Thymus (tissue), 11 donors: ENCODE data around the gene MGLL. TPM values are rescaled to one million over a fixed set of nuclear protein-coding genes. Genes with fewer than 3 reads are reported as not detected.
"Not testable (repeated sequence)": the region's sequence is repeated elsewhere in the genome, so short reads cannot be mapped to it uniquely, and the experiment has no call there.

Source experiments
- DNase-seq, 9 donors: peaks; one replicate each; pipeline ENCODE4 v3.0.0-alpha.2; 2013; ENCODE audit warnings: low spot score in 9 of 9, low read depth in 6 of 9, missing footprints in 1 of 9
- H3K27ac ChIP-seq, 2 donors: one replicate each; pipeline ENCODE4 v1.5.1; 2013; ENCODE audit warnings: control low read depth in 1 of 2, low read depth in 1 of 2, low read length in 1 of 2, mild to moderate bottlenecking in 1 of 2, moderate library complexity in 1 of 2
- H3K27me3 ChIP-seq, 2 donors: one replicate each; pipeline ENCODE4 v1.5.1; 2013; ENCODE audit warnings: low read length in 1 of 2; ENCODE audit not compliant: control insufficient read depth in 2 of 2, insufficient read depth in 1 of 2
- H3K36me3 ChIP-seq, 2 donors: one replicate each; pipeline ENCODE4 v1.5.1; 2013; ENCODE audit warnings: low read length in 1 of 2, mild to moderate bottlenecking in 1 of 2, moderate library complexity in 1 of 2; ENCODE audit not compliant: control insufficient read depth in 2 of 2, insufficient read depth in 2 of 2
- H3K4me1 ChIP-seq, 2 donors: one replicate each; pipeline ENCODE4 v1.5.1; 2013; ENCODE audit warnings: low read length in 2 of 2; ENCODE audit not compliant: control insufficient read depth in 2 of 2, insufficient read depth in 2 of 2
- H3K4me3 ChIP-seq, 2 donors: one replicate each; pipeline ENCODE4 v1.5.1; 2013; ENCODE audit warnings: low read length in 2 of 2, control low read depth in 1 of 2, mild to moderate bottlenecking in 1 of 2
- H3K9me3 ChIP-seq, 2 donors: one replicate each; pipeline ENCODE4 v1.5.1; 2013; ENCODE audit warnings: low read length in 1 of 2, mild to moderate bottlenecking in 1 of 2; ENCODE audit not compliant: control insufficient read depth in 2 of 2, insufficient read depth in 1 of 2
- WGBS: extraction: QIAGEN DNeasy Blood & Tissue Kit; methylation state at CpG from one replicate; pipeline ENCODE4 v1.1.7; 2013; 5-methylcytosine and 5-hydroxymethylcytosine counted together
- polyA plus RNA-seq: library from polyadenylated mRNA; stranded (reverse); fragments of 200-250 nt; gene quantifications from one replicate; pipeline ENCODE4 v1.2.3, GENCODE V29; 2013
- total RNA-seq: library from RNA; stranded (reverse); fragments of 120-200 nt; gene quantifications from one replicate; pipeline ENCODE4 v1.2.4, GENCODE V29; 2013
- donor health status: healthy.

MGLL gene
- total and polyA plus RNA-seq, 2 donors, result 5.4 to 15.2 TPM

DNA sequence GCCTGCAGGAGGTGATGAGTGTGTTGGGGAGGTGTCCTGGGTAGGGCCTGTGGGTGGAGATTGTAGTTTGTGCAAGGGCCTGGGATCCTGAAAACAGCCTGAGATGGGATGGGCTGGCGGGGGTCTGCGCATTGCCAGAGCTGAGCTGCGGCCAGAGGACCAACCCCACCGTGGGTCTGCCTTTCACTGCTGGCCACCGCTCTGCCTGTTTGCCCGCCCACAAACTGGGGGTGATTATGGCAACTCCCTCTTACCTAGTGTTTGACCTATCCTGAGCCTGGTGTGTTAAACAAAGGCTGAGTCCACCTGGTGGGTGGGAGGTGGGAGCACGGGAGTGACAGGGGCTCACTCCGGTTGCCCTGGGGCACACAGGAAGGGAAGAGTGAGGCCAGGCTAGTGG is 139.8 kb downstream of the MGLL start:
- DNase-seq, result no peak
- 97% methylated on average over 8 of the region's 8 CpGs for WGBS
- no peaks in the 10 kb centered on the region for H3K27me3 ChIP-seq

GRCh38 chr3:127682175-127682554 is 140.2 kb downstream of the MGLL start:
- 99% methylated on average over 6 of the region's 6 CpGs for WGBS
- DNase-seq, H3K27me3 ChIP-seq, H3K9me3 ChIP-seq, H3K4me3 ChIP-seq, H3K27ac ChIP-seq, H3K4me1 ChIP-seq: not testable (repeated sequence)
- peaks cover 12 to 30% of the 10 kb centered on the region in 2 donors for H3K36me3 ChIP-seq

More for the DNA sequence above, 139.8 kb downstream of the MGLL start:
- Histone ChIP-seq H3K4me1 (no peaks in the 10 kb centered on the region), H3K9me3 (no peaks in the 10 kb centered on the region), H3K4me3 (no peak overlapping the region), H3K27ac (no peak overlapping the region), H3K36me3 (peaks cover 9 to 26% of the 10 kb centered on the region in 2 donors)

DNA sequence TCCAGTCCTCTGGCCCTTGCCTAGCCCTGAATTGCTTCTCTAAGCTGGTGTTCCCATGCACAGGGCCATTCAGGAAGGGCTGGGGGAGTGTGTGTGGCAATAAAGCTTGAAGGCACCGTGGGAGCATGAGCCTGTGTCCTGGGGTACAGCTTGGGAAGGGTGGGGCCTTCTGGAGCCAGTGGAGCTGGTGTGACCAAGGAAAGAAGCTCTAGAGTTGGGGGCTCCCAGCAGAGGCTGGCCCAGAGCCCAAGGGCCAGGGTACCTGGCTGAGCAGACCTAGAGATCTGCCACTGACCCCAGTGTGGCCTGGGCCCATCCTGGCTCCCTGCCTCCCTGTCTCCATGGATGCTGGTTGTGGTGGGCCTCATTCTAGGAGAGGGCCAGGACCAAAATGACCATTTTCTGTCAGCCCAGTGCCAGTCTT is 141.5 kb downstream of the MGLL start:
- H3K4me3 ChIP-seq, result no peak overlapping the region
- peaks cover 21 to 44% of the 10 kb centered on the region in 2 donors for H3K36me3 ChIP-seq
- no peaks in the 10 kb centered on the region for H3K27me3 ChIP-seq
- H3K4me1 ChIP-seq, result no peaks in the 10 kb centered on the region
- no peak for DNase-seq
- no peaks in the 10 kb centered on the region for H3K9me3 ChIP-seq
- WGBS, result 96% methylated on average over 1 of the region's 1 CpG
- no peak overlapping the region for H3K27ac ChIP-seq

- Histone ChIP-seq H3K4me3 (no peak overlapping the region), H3K9me3 (no peaks in the 10 kb centered on the region), H3K36me3 (peaks cover 22 to 46% of the 10 kb centered on the region in 2 donors), H3K27me3 (no peaks in the 10 kb centered on the region), H3K27ac (no peak overlapping the region), H3K4me1 (no peaks in the 10 kb centered on the region)
- WGBS, result 98% methylated on average over 21 of the region's 21 CpGs
- DNase-seq, result no peak
These were observed 142.1 kb downstream of the MGLL start for GRCh38 chr3:127680146-127680661.

- H3K36me3 ChIP-seq, result peaks cover 26 to 50% of the 10 kb centered on the region in 2 donors
- no peak overlapping the region for H3K27ac ChIP-seq
- WGBS, result 98% methylated on average over 21 of the region's 21 CpGs
- no peaks in the 10 kb centered on the region for H3K27me3 ChIP-seq
- H3K9me3 ChIP-seq, result no peaks in the 10 kb centered on the region
- no peaks in the 10 kb centered on the region for H3K4me1 ChIP-seq
- no peak for DNase-seq
- no peak overlapping the region for H3K4me3 ChIP-seq
These were observed 142.7 kb downstream of the MGLL start for GRCh38 chr3:127679534-127680145.

GRCh38 chr3:127678611-127679533 is 143.4 kb downstream of the MGLL start:
- WGBS, result 96% methylated on average over 12 of the region's 12 CpGs
- Histone ChIP-seq H3K36me3 (peaks cover 26 to 55% of the 10 kb centered on the region in 2 donors), H3K27ac (no peak overlapping the region)

DNA sequence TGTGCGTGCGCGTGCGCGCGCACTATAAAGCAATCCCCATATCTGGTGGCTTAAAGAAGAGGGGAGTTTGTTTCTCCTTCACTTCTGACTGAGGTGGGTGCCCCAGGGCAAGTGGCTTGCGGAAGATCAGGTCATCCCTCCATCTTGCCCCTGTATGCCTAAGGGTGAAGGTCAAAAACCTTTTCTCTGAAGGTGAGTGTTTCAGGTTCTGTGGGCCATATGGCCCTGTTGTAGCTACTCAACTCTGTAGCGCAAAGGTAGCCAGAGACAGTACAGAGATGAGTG is 144.1 kb downstream of the MGLL start:
- peaks cover 10 to 12% of the 10 kb centered on the region in 2 donors for H3K4me1 ChIP-seq
- peaks cover 26 to 55% of the 10 kb centered on the region in 2 donors for H3K36me3 ChIP-seq
- DNase-seq, result no peak
- no peak overlapping the region for H3K27ac ChIP-seq
- H3K27me3 ChIP-seq, result no peaks in the 10 kb centered on the region
- over 99% methylated on average over 8 of the region's 8 CpGs for WGBS
- no peaks in the 10 kb centered on the region for H3K9me3 ChIP-seq
- no peak overlapping the region for H3K4me3 ChIP-seq

More at GRCh38 chr3:127678611-127679533, 143.4 kb downstream of the MGLL start:
- Histone ChIP-seq H3K27me3 (no peaks in the 10 kb centered on the region), H3K4me1 (peaks cover 4 to 6% of the 10 kb centered on the region in 2 donors), H3K4me3 (no peak overlapping the region), H3K9me3 (no peaks in the 10 kb centered on the region)
- DNase-seq, result no peak

- H3K4me1 ChIP-seq, result peaks cover 10 to 13% of the 10 kb centered on the region in 2 donors
- H3K36me3 ChIP-seq, result peaks cover 26 to 55% of the 10 kb centered on the region in 2 donors
- H3K27ac ChIP-seq, result no peak overlapping the region
- no peak overlapping the region for H3K4me3 ChIP-seq
- no peaks in the 10 kb centered on the region for H3K27me3 ChIP-seq
- 97% methylated on average over 17 of the region's 17 CpGs for WGBS
- H3K9me3 ChIP-seq, result no peaks in the 10 kb centered on the region
- no peak for DNase-seq
These were observed 144.6 kb downstream of the MGLL start for GRCh38 chr3:127677541-127678314.
